GM19043 (cell line): Measurements from ENCODE around the gene SPEN.

Source experiments
- ATAC-seq: cut with Tn5 transposase; IDR thresholded peaks from one replicate; pipeline ENCODE4 v1.9.1; 2021; ENCODE audit warnings: low read depth; ENCODE audit not compliant: unreplicated experiment

Gene SPEN

GRCh38 chr1:15945832-15946448 lies 98.4 kb downstream of the SPEN start:
- no peak for ATAC-seq

GRCh38 chr1:15946571-15947381 lies 99.3 kb downstream of the SPEN start:
- no peak for ATAC-seq

- ATAC-seq: no peak
These were observed 100.0 kb downstream of the SPEN start for GRCh38 chr1:15947382-15948090.

GRCh38 chr1:15948091-15948591 lies 100.6 kb downstream of the SPEN start:
- ATAC-seq: no peak

GRCh38 chr1:15948595-15949452 lies 101.3 kb downstream of the SPEN start:
- ATAC-seq: no peak

- peak; percentile 79 for ATAC-seq
These were observed 102.1 kb downstream of the SPEN start for GRCh38 chr1:15949453-15950245.

GRCh38 chr1:15950302-15950701 lies 102.8 kb downstream of the SPEN start:
- ATAC-seq: no peak

- no peak for ATAC-seq
These were observed 103.3 kb downstream of the SPEN start for GRCh38 chr1:15950763-15951295.

- ATAC-seq: no peak
These were observed 104.0 kb downstream of the SPEN start for GRCh38 chr1:15951341-15952153.

GRCh38 chr1:15952317-15953258 lies 105.1 kb downstream of the SPEN start:
- no peak for ATAC-seq

- ATAC-seq: no peak
These were observed 105.8 kb downstream of the SPEN start for GRCh38 chr1:15953294-15953771.

- ATAC-seq: no peak
These were observed 106.3 kb downstream of the SPEN start for GRCh38 chr1:15953791-15954241.

GRCh38 chr1:15954316-15954715 lies 106.8 kb downstream of the SPEN start:
- ATAC-seq: no peak

GRCh38 chr1:15955552-15955951 lies 108.0 kb downstream of the SPEN start:
- ATAC-seq: no peak

- no peak for ATAC-seq
These were observed 108.6 kb downstream of the SPEN start for GRCh38 chr1:15956150-15956549.

GRCh38 chr1:15957221-15958095 lies 110.0 kb downstream of the SPEN start:
- no peak for ATAC-seq
